Mucosa of descending colon (tissue), 3 donors: Measurements from ENCODE around the gene KCNH8. TPM values are rescaled to one million over a fixed set of nuclear protein-coding genes. Genes with fewer than 3 reads are reported as not detected.

ENCODE experiments used
- ATAC-seq: fragments of 200-7000 bp; cut with Tn5 transposase; one replicate; pipeline ENCODE4 v1.9.1; 2020; ENCODE audit warnings: mild to moderate bottlenecking, moderate library complexity
- DNase-seq, 3 donors: peaks; one replicate each; pipeline ENCODE4 v3.0.0-alpha.2; 2020
- H3K36me3 ChIP-seq: fragments of 200-600 bp; one replicate; pipeline ENCODE4 v1.8.0; 2021; ENCODE audit warnings: low read depth, mild to moderate bottlenecking
- H3K4me1 ChIP-seq: fragments of 200-600 bp; one replicate; pipeline ENCODE4 v1.8.0; 2021; ENCODE audit warnings: low read depth, mild to moderate bottlenecking
- H3K4me3 ChIP-seq: fragments of 200-600 bp; one replicate; pipeline ENCODE4 v1.8.0; 2021; ENCODE audit warnings: mild to moderate bottlenecking
- H3K9me3 ChIP-seq: fragments of 200-600 bp; one replicate; pipeline ENCODE4 v1.8.0; 2021; ENCODE audit warnings: mild to moderate bottlenecking
- intact Hi-C, 2 donors: fragments of 100-400 bp; cut with DNase I in 1 of 2; cut with micrococcal nuclease in 1 of 2; formaldehyde crosslinking; loops; one replicate each; pipeline versions ENCODE4 v1.11.0 to v1.11.1; 2022; cut with DNase I, micrococcal nuclease
- total RNA-seq, 3 donors: library from RNA; stranded (reverse); fragmentation: NEBNext Ultra II Directional in 2 of 3; extraction: Animal tissue kit (Norgen Biotek cat#: 25700) in 2 of 3; gene quantifications; one replicate each; pipeline versions ENCODE4 v1.2.1 to v1.2.4, GENCODE V29; 2021 to 2023
- TF ChIP-seq, protein P1 (sequence below): fragments of 200-600 bp; IDR thresholded peaks from one replicate; pipeline ENCODE4 v1.8.0; 2022; ENCODE audit warnings: antibody characterized with exemption, mild to moderate bottlenecking
- donor health status: DM: no; HTN: no; CAD: no; lungs with moderate emphysema.
- donor health status: DM: no; HTN: no; CAD: no.
- donor health status: DM: no; HTN: yes; CAD: no.

The KCNH8 gene
- total RNA-seq, 3 donors from 2014 or later: 1.0 to 1.3 (median 1.1) TPM

DNA sequence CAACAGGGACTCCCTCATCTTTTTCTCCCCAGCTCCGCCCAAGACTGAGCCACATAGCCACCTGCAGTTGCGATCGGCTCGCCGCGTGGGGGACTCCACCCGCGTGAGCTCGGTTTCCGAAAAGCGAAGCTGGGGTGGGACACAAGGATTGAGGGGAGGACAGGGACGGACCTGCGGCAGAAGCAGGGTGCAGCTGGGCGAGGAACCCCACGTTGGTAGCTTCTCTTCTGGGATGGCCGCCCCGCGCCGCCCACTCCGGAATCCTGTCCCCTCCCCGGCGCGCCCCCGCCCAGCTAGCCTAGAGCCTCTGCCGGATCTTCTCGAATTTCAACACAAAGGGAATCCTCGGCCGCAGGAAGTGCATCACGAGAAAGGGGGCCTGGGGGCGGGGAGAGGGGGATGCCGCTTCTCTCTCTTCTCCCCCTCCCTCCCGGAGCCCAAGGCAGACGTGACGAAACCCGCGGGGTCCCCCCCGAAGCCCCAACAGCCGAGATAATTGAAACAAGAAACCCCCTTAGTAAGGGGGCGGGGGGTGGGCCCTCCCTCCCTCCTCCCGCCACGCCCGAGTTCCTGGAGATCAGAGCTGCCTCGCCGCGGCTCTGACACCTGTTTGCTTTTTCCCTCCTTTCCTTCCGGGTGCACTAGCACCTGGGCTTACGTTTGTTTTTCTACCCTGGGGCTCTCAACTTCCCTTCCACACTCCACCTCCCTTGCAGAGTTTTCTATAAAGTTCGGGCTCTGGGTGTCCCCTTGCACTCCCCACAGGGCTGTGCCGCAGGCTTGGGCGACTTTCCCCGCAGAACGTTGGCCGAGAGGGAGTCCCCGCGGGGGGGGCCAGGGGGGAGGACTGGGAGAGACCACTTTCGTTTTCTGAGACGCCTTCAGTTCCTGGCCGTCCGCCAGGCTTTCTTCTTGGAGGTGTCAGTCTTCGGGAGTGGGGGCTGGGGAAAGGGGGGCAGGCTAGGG is 1.3 kb upstream of the KCNH8 start:
- Histone ChIP-seq H3K4me1 (peaks cover 10% of the 10 kb centered on the region), H3K9me3 (no peaks in the 10 kb centered on the region), H3K4me3 (peak overlapping the region; percentile 20), H3K36me3 (no peaks in the 10 kb centered on the region)
- TF ChIP-seq, protein P1, sequence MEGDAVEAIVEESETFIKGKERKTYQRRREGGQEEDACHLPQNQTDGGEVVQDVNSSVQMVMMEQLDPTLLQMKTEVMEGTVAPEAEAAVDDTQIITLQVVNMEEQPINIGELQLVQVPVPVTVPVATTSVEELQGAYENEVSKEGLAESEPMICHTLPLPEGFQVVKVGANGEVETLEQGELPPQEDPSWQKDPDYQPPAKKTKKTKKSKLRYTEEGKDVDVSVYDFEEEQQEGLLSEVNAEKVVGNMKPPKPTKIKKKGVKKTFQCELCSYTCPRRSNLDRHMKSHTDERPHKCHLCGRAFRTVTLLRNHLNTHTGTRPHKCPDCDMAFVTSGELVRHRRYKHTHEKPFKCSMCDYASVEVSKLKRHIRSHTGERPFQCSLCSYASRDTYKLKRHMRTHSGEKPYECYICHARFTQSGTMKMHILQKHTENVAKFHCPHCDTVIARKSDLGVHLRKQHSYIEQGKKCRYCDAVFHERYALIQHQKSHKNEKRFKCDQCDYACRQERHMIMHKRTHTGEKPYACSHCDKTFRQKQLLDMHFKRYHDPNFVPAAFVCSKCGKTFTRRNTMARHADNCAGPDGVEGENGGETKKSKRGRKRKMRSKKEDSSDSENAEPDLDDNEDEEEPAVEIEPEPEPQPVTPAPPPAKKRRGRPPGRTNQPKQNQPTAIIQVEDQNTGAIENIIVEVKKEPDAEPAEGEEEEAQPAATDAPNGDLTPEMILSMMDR: no peak
- peak; percentile 90 for ATAC-seq
- DNase-seq: peak; percentile 82 to 87 (median 86)
- intact Hi-C loops: no loop called here

DNA sequence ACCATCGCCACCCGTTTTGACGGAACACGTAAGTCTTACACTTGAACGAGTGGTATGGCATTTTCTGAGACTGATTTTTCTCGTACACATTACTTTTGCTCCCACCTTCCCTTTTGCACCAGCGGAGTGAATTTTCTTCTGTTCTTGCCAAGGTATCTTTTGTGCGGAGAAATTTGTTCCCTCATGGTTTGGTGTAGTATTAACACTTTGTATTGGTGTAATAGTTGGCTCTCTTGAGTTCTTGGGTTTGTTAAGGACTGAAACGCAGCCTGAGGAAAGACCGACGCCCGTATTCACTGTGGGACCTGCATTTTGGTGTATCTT is 420 bp downstream of the KCNH8 start:
- Histone ChIP-seq H3K36me3 (no peaks in the 10 kb centered on the region), H3K4me3 (no peak overlapping the region)
- ATAC-seq: no peak

DNA sequence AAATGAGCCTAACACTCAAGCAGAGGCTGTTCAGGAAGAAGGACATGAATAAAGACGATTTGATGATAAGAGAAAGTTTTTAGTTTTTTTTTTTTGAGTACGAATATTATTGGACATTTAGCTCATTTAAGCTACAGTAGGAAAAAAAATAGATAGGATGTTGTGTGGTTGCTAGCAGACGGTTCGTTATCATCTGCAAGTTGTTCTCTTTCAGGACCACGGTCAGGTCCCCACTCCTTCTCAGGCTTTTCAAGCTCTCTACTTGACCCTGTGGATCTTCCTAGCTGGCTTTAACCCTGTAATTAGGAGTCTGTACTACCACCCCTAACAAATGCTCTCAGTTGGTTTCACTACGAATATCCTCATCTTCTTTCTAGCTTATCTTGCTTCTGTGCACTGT is 1.1 kb downstream of the KCNH8 start:
- DNase-seq (peak in 1 of 3 donors; percentile 51), ATAC-seq (no peak)
- peaks cover 10% of the 10 kb centered on the region for H3K4me1 ChIP-seq
- no peaks in the 10 kb centered on the region for H3K36me3 ChIP-seq
- intact Hi-C loops: no loop called here
- no peak overlapping the region for H3K4me3 ChIP-seq
- no peaks in the 10 kb centered on the region for H3K9me3 ChIP-seq
- TF ChIP-seq, protein P1: no peak

More for the DNA sequence above, 420 bp downstream of the KCNH8 start:
- Histone ChIP-seq H3K4me1 (peaks cover 10% of the 10 kb centered on the region), H3K9me3 (no peaks in the 10 kb centered on the region)
- no peak for DNase-seq
- TF ChIP-seq, protein P1: no peak
- intact Hi-C loops: no loop called here

DNA sequence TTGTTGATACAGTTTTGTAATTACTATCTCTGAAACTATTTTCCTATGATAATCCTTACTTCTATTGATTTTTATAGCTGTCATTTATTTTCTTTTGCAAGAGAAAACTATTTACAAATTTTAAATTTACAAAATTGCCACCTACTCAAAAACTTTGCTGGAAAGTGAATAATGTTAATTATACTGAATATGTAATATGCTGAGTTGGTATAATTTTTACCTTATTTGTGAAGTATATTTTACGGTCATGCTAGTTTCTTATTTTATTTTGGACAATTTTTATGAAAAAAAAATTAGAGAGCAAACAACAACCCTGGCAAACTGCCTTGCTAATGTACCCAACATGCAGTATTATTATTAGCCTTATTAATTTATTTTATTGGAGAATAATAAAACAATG is 2.9 kb downstream of the KCNH8 start:
- Histone ChIP-seq H3K36me3 (no peaks in the 10 kb centered on the region), H3K9me3 (no peaks in the 10 kb centered on the region), H3K4me3 (no peak overlapping the region), H3K4me1 (peaks cover 10% of the 10 kb centered on the region)
- intact Hi-C loops: no loop called here
- TF ChIP-seq, protein P1: no peak
- no peak for DNase-seq
- ATAC-seq: no peak

DNA sequence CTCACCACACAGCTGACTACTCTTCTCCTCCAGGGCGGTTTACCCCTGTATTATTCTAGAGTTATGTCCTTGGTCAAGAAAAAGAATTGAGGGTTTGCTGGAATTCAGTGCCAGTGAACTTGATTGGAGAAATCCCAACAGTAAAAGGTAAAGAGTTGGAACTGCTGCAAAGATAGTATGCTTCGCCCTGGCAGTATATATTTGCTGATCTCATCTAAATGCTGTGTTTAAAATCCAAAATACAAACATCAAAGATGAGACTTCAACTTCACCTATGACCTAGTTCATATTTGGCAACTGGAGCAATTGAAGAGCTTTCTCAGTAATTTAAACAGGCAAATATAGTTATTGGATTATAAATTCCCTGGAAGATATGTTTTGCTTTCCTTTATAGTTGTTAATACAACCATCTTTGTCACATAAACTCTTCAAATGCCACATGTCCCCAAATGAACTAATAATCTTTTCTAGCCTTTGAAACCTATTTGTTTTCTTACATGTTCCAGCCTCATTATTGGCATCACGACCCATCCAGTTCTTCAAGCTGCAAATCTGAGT is 6.5 kb downstream of the KCNH8 start:
- TF ChIP-seq, protein P1: no peak
- H3K4me1 ChIP-seq: no peaks in the 10 kb centered on the region
- H3K36me3 ChIP-seq: no peaks in the 10 kb centered on the region
- H3K4me3 ChIP-seq: no peak overlapping the region
- ATAC-seq: no peak
- H3K9me3 ChIP-seq: no peaks in the 10 kb centered on the region
- DNase-seq: no peak
- intact Hi-C loops: no loop called here
